ENCODE results near the gene TMA7. TPM values are rescaled to one million over a fixed set of nuclear protein-coding genes. Genes with fewer than 3 reads are reported as not detected.

TMA7 gene
- total and polyA plus RNA-seq, 2 donors (not counting 1 experiment from before 2014, with no cell fraction given), result 306 to 337 TPM

- Histone ChIP-seq H3K4me1 (ENCODE audit: control insufficient read depth, extremely low read depth, insufficient read depth, low read length) (peaks cover 6% of the 10 kb centered on the region), H2AFZ (ENCODE audit: low read length) (no peak overlapping the region), H3K4me3 (replicated peaks in 1 of 4; ENCODE audit: control extremely low read depth in 1 of 4, insufficient read depth in 1 of 4, low read depth in 3 of 4, low read length in 4 of 4) (no peak overlapping the region), H3K79me2 (ENCODE audit: control insufficient read depth, insufficient read depth, low read length) (no peaks in the 10 kb centered on the region), H3K36me3 (ENCODE audit: control insufficient read depth, insufficient read depth, low read length) (peaks cover 4% of the 10 kb centered on the region), H3K9ac (ENCODE audit: insufficient read depth, low read length) (no peak overlapping the region), H3K9me3 (ENCODE audit: control insufficient read depth, insufficient read depth, low read depth, low read length) (no peaks in the 10 kb centered on the region), H4K20me1 (ENCODE audit: control insufficient read depth, extremely low read depth, insufficient read depth, low read length) (no peaks in the 10 kb centered on the region), H3K27me3 (ENCODE audit: control insufficient read depth, insufficient read depth, low read length) (no peaks in the 10 kb centered on the region), H3K4me2 (ENCODE audit: extremely low read depth, insufficient read depth, low read length) (no peak overlapping the region), H3K27ac (ENCODE audit: insufficient read depth, low read length) (no peak overlapping the region)
- TF ChIP-seq CTCF (conservative IDR thresholded peaks at IDR 0.05 in 1 of 2, IDR thresholded peaks at IDR 0.05 in 1 of 2; ENCODE audit: low read depth in 1 of 2, low read length in 2 of 2) (no peak), EZH2 (IDR thresholded peaks at IDR 0.05; ENCODE audit: low read length, missing control alignments) (no peak)
- no peak for DNase-seq (ENCODE audit: low read depth in 2 of 2)
These were observed 35.4 kb upstream of the TMA7 start for GRCh38 chr3:48404440-48405342.

- no peak for DNase-seq (ENCODE audit: low read depth in 2 of 2)
- no peaks in the 10 kb centered on the region for H3K79me2 ChIP-seq (ENCODE audit: control insufficient read depth, insufficient read depth, low read length)
- no peak overlapping the region for H3K4me3 ChIP-seq (replicated peaks in 1 of 4; ENCODE audit: control extremely low read depth in 1 of 4, insufficient read depth in 1 of 4, low read depth in 3 of 4, low read length in 4 of 4)
- H3K9me3 ChIP-seq (ENCODE audit: control insufficient read depth, insufficient read depth, low read depth, low read length), result no peaks in the 10 kb centered on the region
- no peaks in the 10 kb centered on the region for H4K20me1 ChIP-seq (ENCODE audit: control insufficient read depth, extremely low read depth, insufficient read depth, low read length)
- H2AFZ ChIP-seq (ENCODE audit: low read length), result no peak overlapping the region
- peaks cover 6% of the 10 kb centered on the region for H3K36me3 ChIP-seq (ENCODE audit: control insufficient read depth, insufficient read depth, low read length)
- H3K27me3 ChIP-seq (ENCODE audit: control insufficient read depth, insufficient read depth, low read length), result no peaks in the 10 kb centered on the region
- TF ChIP-seq CTCF (conservative IDR thresholded peaks at IDR 0.05 in 1 of 2, IDR thresholded peaks at IDR 0.05 in 1 of 2; ENCODE audit: low read depth in 1 of 2, low read length in 2 of 2), result no peak
- TF ChIP-seq EZH2 (IDR thresholded peaks at IDR 0.05; ENCODE audit: low read length, missing control alignments), result no peak
- no peak overlapping the region for H3K27ac ChIP-seq (ENCODE audit: insufficient read depth, low read length)
- H3K4me2 ChIP-seq (ENCODE audit: extremely low read depth, insufficient read depth, low read length), result no peak overlapping the region
- no peak overlapping the region for H3K9ac ChIP-seq (ENCODE audit: insufficient read depth, low read length)
- H3K4me1 ChIP-seq (ENCODE audit: control insufficient read depth, extremely low read depth, insufficient read depth, low read length), result peaks cover 6% of the 10 kb centered on the region
These were observed 34.6 kb upstream of the TMA7 start for GRCh38 chr3:48405343-48405881.

- no peaks in the 10 kb centered on the region for H3K9me3 ChIP-seq (ENCODE audit: control insufficient read depth, insufficient read depth, low read depth, low read length)
- H4K20me1 ChIP-seq (ENCODE audit: control insufficient read depth, extremely low read depth, insufficient read depth, low read length), result no peaks in the 10 kb centered on the region
- H3K79me2 ChIP-seq (ENCODE audit: control insufficient read depth, insufficient read depth, low read length), result no peaks in the 10 kb centered on the region
- no peaks in the 10 kb centered on the region for H3K27me3 ChIP-seq (ENCODE audit: control insufficient read depth, insufficient read depth, low read length)
- no peak for DNase-seq (ENCODE audit: low read depth in 2 of 2)
- no peak overlapping the region for H3K4me3 ChIP-seq (replicated peaks in 1 of 4; ENCODE audit: control extremely low read depth in 1 of 4, insufficient read depth in 1 of 4, low read depth in 3 of 4, low read length in 4 of 4)
- no peak overlapping the region for H3K27ac ChIP-seq (ENCODE audit: insufficient read depth, low read length)
- no peak for TF ChIP-seq CTCF (conservative IDR thresholded peaks at IDR 0.05 in 1 of 2, IDR thresholded peaks at IDR 0.05 in 1 of 2; ENCODE audit: low read depth in 1 of 2, low read length in 2 of 2)
- TF ChIP-seq EZH2 (IDR thresholded peaks at IDR 0.05; ENCODE audit: low read length, missing control alignments), result no peak
- no peak overlapping the region for H3K4me2 ChIP-seq (ENCODE audit: extremely low read depth, insufficient read depth, low read length)
- H2AFZ ChIP-seq (ENCODE audit: low read length), result no peak overlapping the region
- peaks cover 9% of the 10 kb centered on the region for H3K36me3 ChIP-seq (ENCODE audit: control insufficient read depth, insufficient read depth, low read length)
- no peak overlapping the region for H3K9ac ChIP-seq (ENCODE audit: insufficient read depth, low read length)
- peaks cover 6% of the 10 kb centered on the region for H3K4me1 ChIP-seq (ENCODE audit: control insufficient read depth, extremely low read depth, insufficient read depth, low read length)
These were observed 34.1 kb upstream of the TMA7 start for GRCh38 chr3:48405971-48406370.
